MM.1S (cell line): Measurements from ENCODE around the gene DNMT3B.

ENCODE experiments used
- DNase-seq: peaks from one replicate; pipeline ENCODE4 v3.0.0-alpha.2; 2015
- H2AFZ ChIP-seq: fragments of 300-600 bp; sonication (generic); 2 replicates; pipeline ENCODE4 v1.6.0; 2016; ENCODE audit warnings: antibody characterized with exemption, low read length
- H3F3A ChIP-seq: fragments of 300-600 bp; sonication (generic); 2 replicates; pipeline ENCODE4 v1.6.1; 2016; ENCODE audit warnings: mild to moderate bottlenecking, antibody characterized with exemption, low read length, moderate library complexity, mixed read lengths; ENCODE audit not compliant: insufficient read depth
- H3K27ac ChIP-seq: fragments of 300-600 bp; sonication (generic); 2 replicates; pipeline ENCODE4 v1.5.1; 2016; ENCODE audit warnings: mild to moderate bottlenecking, low read length
- H3K27me3 ChIP-seq: fragments of 300-600 bp; sonication (generic); replicated peaks from 2 replicates; pipeline ENCODE4 v1.6.0; 2016; ENCODE audit warnings: low read length; ENCODE audit not compliant: insufficient read depth
- H3K36me3 ChIP-seq: fragments of 300-600 bp; sonication (generic); replicated peaks from 2 replicates; pipeline ENCODE4 v1.6.1; 2016; ENCODE audit warnings: mild to moderate bottlenecking, low read length, mixed read lengths; ENCODE audit not compliant: insufficient read depth
- H3K4me1 ChIP-seq: fragments of 300-600 bp; sonication (generic); 2 replicates; pipeline ENCODE4 v1.6.1; 2016; ENCODE audit warnings: low read length, mixed read lengths
- H3K4me2 ChIP-seq: fragments of 300-600 bp; sonication (generic); 2 replicates; pipeline ENCODE4 v1.6.0; 2016; ENCODE audit warnings: low read depth, low read length
- H3K4me3 ChIP-seq: fragments of 300-600 bp; sonication (generic); 2 replicates; pipeline ENCODE4 v1.5.1; 2016; ENCODE audit warnings: low read length, mixed read lengths
- H3K79me2 ChIP-seq: fragments of 300-600 bp; sonication (generic); 2 replicates; pipeline ENCODE4 v1.6.1; 2016; ENCODE audit warnings: mixed run types, low read length, mixed read lengths
- H3K9ac ChIP-seq: fragments of 300-600 bp; sonication (generic); 2 replicates; pipeline ENCODE4 v1.6.1; 2016; ENCODE audit warnings: low read length, mixed read lengths
- H3K9me2 ChIP-seq: fragments of 300-600 bp; sonication (generic); replicated peaks from 2 replicates; pipeline ENCODE4 v1.6.1; 2016; ENCODE audit warnings: mild to moderate bottlenecking, low read length, mixed read lengths; ENCODE audit not compliant: insufficient read depth
- H3K9me3 ChIP-seq: fragments of 300-600 bp; sonication (generic); replicated peaks from 2 replicates; pipeline ENCODE4 v1.6.1; 2016; ENCODE audit warnings: mild to moderate bottlenecking, low read length, mixed read lengths; ENCODE audit not compliant: insufficient read depth
- H4K20me1 ChIP-seq: fragments of 300-600 bp; sonication (generic); 2 replicates; pipeline ENCODE4 v1.6.1; 2016; ENCODE audit warnings: mild to moderate bottlenecking, low read length, moderate library complexity, mixed read lengths; ENCODE audit not compliant: insufficient read depth
- EZH2 ChIP-seq: fragments of 300-600 bp; sonication (generic); optimal IDR thresholded peaks from 2 replicates; pipeline ENCODE3; 2017; ENCODE audit warnings: low read depth, mild to moderate bottlenecking, antibody characterized with exemption, low read length, mixed read lengths
- EZH2phosphoT487 ChIP-seq: fragments of 300-600 bp; sonication (generic); IDR thresholded peaks from 2 replicates; pipeline ENCODE4 v1.6.1; 2018; ENCODE audit warnings: antibody characterized with exemption, low read length
- TF ChIP-seq, protein P1 (sequence below): fragments of 300-600 bp; sonication (generic); IDR thresholded peaks from 2 replicates; pipeline ENCODE4 v1.5.1; 2016; ENCODE audit warnings: antibody characterized with exemption, low read length, mixed read lengths

DNMT3B gene

DNA sequence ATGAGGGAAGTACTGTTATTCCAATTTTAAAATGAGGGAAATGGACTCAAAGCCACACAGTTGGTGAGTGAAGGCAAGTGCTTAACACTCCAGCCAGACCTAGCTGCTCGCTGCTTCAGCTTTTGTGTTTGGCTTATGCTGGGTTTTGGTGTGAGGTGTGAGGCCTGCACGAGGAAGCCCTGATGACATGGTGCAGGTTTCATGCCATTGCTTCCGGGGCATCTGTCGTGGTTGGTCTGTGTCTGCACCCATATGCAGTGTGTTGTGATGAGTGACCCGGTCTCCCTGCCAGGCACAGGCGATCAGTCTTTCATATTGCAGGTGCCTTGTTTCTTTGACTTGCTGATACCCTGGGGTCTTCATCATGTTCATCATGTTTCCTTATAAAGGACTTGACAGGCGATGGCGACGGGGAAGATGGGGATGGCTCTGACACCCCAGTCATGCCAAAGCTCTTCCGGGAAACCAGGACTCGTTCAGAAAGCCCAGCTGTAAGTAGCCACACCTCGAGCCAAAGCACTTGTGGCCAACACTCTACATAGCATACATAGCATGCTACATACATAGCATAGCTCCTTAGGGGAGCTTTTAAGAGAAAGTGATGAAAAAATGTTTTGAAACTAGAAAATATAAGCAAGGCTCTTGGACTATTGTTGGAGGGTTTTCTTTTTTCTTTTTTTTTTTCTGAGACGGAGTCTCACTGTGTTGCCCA lies 22.3 kb downstream of the DNMT3B start:
- no peak overlapping the region for H3K4me3 ChIP-seq
- no peaks in the 10 kb centered on the region for H3K9me3 ChIP-seq
- H3K79me2 ChIP-seq, result no peaks in the 10 kb centered on the region
- H3K4me1 ChIP-seq, result no peaks in the 10 kb centered on the region
- no peak for TF ChIP-seq EZH2
- TF ChIP-seq, protein P1, sequence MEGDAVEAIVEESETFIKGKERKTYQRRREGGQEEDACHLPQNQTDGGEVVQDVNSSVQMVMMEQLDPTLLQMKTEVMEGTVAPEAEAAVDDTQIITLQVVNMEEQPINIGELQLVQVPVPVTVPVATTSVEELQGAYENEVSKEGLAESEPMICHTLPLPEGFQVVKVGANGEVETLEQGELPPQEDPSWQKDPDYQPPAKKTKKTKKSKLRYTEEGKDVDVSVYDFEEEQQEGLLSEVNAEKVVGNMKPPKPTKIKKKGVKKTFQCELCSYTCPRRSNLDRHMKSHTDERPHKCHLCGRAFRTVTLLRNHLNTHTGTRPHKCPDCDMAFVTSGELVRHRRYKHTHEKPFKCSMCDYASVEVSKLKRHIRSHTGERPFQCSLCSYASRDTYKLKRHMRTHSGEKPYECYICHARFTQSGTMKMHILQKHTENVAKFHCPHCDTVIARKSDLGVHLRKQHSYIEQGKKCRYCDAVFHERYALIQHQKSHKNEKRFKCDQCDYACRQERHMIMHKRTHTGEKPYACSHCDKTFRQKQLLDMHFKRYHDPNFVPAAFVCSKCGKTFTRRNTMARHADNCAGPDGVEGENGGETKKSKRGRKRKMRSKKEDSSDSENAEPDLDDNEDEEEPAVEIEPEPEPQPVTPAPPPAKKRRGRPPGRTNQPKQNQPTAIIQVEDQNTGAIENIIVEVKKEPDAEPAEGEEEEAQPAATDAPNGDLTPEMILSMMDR, result no peak
- TF ChIP-seq EZH2phosphoT487, result no peak
- no peak overlapping the region for H3K4me2 ChIP-seq
- no peak overlapping the region for H3K27ac ChIP-seq
- H3F3A ChIP-seq, result no peaks in the 10 kb centered on the region
- DNase-seq, result no peak
- no peak overlapping the region for H3K9ac ChIP-seq
- H3K27me3 ChIP-seq, result no peaks in the 10 kb centered on the region
- H2AFZ ChIP-seq, result no peak overlapping the region
- H3K9me2 ChIP-seq, result no peaks in the 10 kb centered on the region
- no peaks in the 10 kb centered on the region for H4K20me1 ChIP-seq
- H3K36me3 ChIP-seq, result no peaks in the 10 kb centered on the region

DNA sequence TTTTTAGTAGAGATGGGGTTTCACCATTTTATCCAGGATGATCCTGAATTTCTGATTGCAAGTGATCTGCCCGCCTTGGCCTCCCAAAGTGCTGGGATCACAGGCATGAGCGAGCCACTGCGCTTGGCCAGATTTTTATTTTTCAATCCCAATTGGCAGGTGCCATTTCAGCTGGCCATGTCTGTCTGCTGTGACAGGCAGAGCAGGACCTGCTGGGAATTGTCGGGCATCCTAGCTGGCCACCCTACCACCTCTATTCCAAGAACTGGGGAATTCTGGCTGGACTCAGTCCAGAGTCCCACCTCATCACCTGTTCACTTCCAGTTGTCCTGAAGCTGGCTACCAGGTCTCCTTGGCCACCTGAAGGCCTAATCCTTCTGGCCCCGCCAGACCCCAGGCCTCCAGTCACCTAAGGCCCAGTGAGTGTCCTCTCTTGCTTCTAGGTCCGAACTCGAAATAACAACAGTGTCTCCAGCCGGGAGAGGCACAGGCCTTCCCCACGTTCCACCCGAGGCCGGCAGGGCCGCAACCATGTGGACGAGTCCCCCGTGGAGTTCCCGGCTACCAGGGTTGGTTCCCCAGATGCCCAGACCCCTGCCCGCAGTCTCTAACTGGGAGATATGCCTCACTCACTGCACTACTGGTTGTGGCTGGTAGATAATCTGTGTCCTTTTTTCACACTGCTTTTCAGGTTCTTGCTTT lies 24.0 kb downstream of the DNMT3B start:
- Histone ChIP-seq H3K27ac (no peak overlapping the region), H3K4me3 (no peak overlapping the region), H3K9ac (no peak overlapping the region), H3F3A (no peaks in the 10 kb centered on the region), H3K9me3 (no peaks in the 10 kb centered on the region), H3K79me2 (no peaks in the 10 kb centered on the region), H3K4me1 (no peaks in the 10 kb centered on the region), H4K20me1 (no peaks in the 10 kb centered on the region), H3K9me2 (no peaks in the 10 kb centered on the region), H3K36me3 (no peaks in the 10 kb centered on the region), H3K27me3 (no peaks in the 10 kb centered on the region), H2AFZ (no peak overlapping the region), H3K4me2 (no peak overlapping the region)
- DNase-seq, result no peak
- TF ChIP-seq EZH2, result no peak
- TF ChIP-seq, protein P1, result no peak
- TF ChIP-seq EZH2phosphoT487, result no peak

DNA sequence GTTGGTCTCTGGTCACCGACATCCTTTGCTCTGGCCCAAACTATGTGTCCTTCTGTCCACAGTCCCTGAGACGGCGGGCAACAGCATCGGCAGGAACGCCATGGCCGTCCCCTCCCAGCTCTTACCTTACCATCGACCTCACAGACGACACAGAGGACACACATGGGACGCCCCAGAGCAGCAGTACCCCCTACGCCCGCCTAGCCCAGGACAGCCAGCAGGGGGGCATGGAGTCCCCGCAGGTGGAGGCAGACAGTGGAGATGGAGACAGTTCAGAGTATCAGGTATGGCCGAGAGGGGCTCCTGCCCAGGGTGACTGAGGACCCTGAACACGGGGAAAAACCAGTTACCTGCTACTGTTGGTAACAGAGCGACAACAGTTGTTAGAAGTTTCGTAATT lies 25.0 kb downstream of the DNMT3B start:
- Histone ChIP-seq H3K27me3 (no peaks in the 10 kb centered on the region), H3F3A (no peaks in the 10 kb centered on the region), H2AFZ (no peak overlapping the region), H3K9me2 (no peaks in the 10 kb centered on the region), H3K4me3 (no peak overlapping the region), H3K4me2 (no peak overlapping the region), H4K20me1 (no peaks in the 10 kb centered on the region), H3K9me3 (no peaks in the 10 kb centered on the region), H3K79me2 (no peaks in the 10 kb centered on the region), H3K9ac (no peak overlapping the region), H3K27ac (no peak overlapping the region), H3K4me1 (no peaks in the 10 kb centered on the region), H3K36me3 (no peaks in the 10 kb centered on the region)
- no peak for DNase-seq
- TF ChIP-seq, protein P1, result no peak
- TF ChIP-seq EZH2phosphoT487 (no peak), EZH2 (no peak)
